ENCODE measurements around the gene SLC38A10. TPM values are rescaled to one million over a fixed set of nuclear protein-coding genes. Genes with fewer than 3 reads are reported as not detected.
A peak's percentile ranks its signal among the peaks of the same experiment; 100 is the strongest.

The SLC38A10 gene
- total and polyA plus RNA-seq, 2 donors from 2014 or later = 72.7 to 89.7 TPM

GRCh38 chr17:81313776-81314397 is 18.8 kb upstream of the SLC38A10 start:
- intact Hi-C loops (cut with DNase I) = no loop called here
- no peak overlapping the region for H3K4me3 ChIP-seq (ENCODE audit: low read length in 3 of 3)
- no peak overlapping the region for H3K9ac ChIP-seq (ENCODE audit: low read length in 3 of 3)
- no peak overlapping the region for H3K27ac ChIP-seq (ENCODE audit: low read depth in 2 of 2, low read length in 2 of 2)
- H3K4me1 ChIP-seq (ENCODE audit: control insufficient read depth in 2 of 3, insufficient read depth in 2 of 3, low read depth in 1 of 3, low read length in 3 of 3) = peaks cover 0 to 9% (median 6%) of the 10 kb centered on the region in 3 donors
- FAIRE-seq (no peak), DNase-seq (peak in 1 of 5 donors; percentile 70)
- no peaks in the 10 kb centered on the region for H3K36me3 ChIP-seq (ENCODE audit: control insufficient read depth in 2 of 3, insufficient read depth in 3 of 3, low read length in 3 of 3)
- H3K9me3 ChIP-seq (ENCODE audit: control insufficient read depth in 2 of 3, insufficient read depth in 1 of 3, low read length in 3 of 3) = no peaks in the 10 kb centered on the region
- no peak for TF ChIP-seq CTCF (IDR thresholded peaks at IDR 0.05; ENCODE audit: borderline replicate concordance, extremely low read depth, insufficient read depth)
- H3K27me3 ChIP-seq (ENCODE audit: control insufficient read depth, insufficient read depth, low read length) = no peaks in the 10 kb centered on the region

GRCh38 chr17:81312624-81313325 is 17.7 kb upstream of the SLC38A10 start:
- H3K27me3 ChIP-seq (ENCODE audit: control insufficient read depth, insufficient read depth, low read length) = no peaks in the 10 kb centered on the region
- H3K4me1 ChIP-seq (ENCODE audit: control insufficient read depth in 2 of 3, insufficient read depth in 2 of 3, low read depth in 1 of 3, low read length in 3 of 3) = peaks cover 0 to 9% (median 6%) of the 10 kb centered on the region in 3 donors
- H3K4me3 ChIP-seq (ENCODE audit: low read length in 3 of 3) = no peak overlapping the region
- no peaks in the 10 kb centered on the region for H3K36me3 ChIP-seq (ENCODE audit: control insufficient read depth in 2 of 3, insufficient read depth in 3 of 3, low read length in 3 of 3)
- H3K9ac ChIP-seq (ENCODE audit: low read length in 3 of 3) = no peak overlapping the region
- intact Hi-C loops (cut with DNase I) = no loop called here
- no peak overlapping the region for H3K27ac ChIP-seq (ENCODE audit: low read depth in 2 of 2, low read length in 2 of 2)
- H3K9me3 ChIP-seq (ENCODE audit: control insufficient read depth in 2 of 3, insufficient read depth in 1 of 3, low read length in 3 of 3) = no peaks in the 10 kb centered on the region
- FAIRE-seq (no peak), DNase-seq (no peak)
- no peak for TF ChIP-seq CTCF (IDR thresholded peaks at IDR 0.05; ENCODE audit: borderline replicate concordance, extremely low read depth, insufficient read depth)

DNA sequence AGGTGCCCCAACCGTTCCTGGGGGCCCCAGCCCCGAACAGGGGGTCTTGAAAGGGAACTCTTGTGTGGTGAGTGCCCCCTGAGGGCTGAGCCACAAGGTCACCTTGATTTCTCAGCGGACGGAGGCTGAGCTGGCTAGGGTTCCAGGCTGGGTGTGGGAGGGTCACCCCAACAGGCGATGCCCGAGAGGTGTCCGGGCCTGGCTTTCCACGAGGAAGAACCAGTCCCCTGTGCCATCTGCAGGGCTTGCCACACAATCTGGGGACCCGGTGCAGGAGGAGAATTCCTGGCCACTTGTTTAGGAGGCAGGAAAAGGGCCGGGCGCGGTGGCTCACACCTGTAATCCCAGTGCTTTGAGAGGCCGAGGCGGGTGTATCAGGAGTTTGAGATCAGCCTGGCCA is 16.8 kb upstream of the SLC38A10 start:
- DNase-seq = peak in 1 of 5 donors; percentile 55
- Histone ChIP-seq H3K4me3 (ENCODE audit: low read length in 3 of 3) (no peak overlapping the region), H3K27ac (ENCODE audit: low read depth in 2 of 2, low read length in 2 of 2) (no peak overlapping the region), H3K4me1 (ENCODE audit: control insufficient read depth in 2 of 3, insufficient read depth in 2 of 3, low read depth in 1 of 3, low read length in 3 of 3) (peaks cover 0 to 9% (median 6%) of the 10 kb centered on the region in 3 donors), H3K27me3 (ENCODE audit: control insufficient read depth, insufficient read depth, low read length) (no peaks in the 10 kb centered on the region), H3K9ac (ENCODE audit: low read length in 3 of 3) (no peak overlapping the region), H3K36me3 (ENCODE audit: control insufficient read depth in 2 of 3, insufficient read depth in 3 of 3, low read length in 3 of 3) (no peaks in the 10 kb centered on the region), H3K9me3 (ENCODE audit: control insufficient read depth in 2 of 3, insufficient read depth in 1 of 3, low read length in 3 of 3) (no peaks in the 10 kb centered on the region)
- intact Hi-C loops (cut with DNase I) = no loop called here
- no peak for FAIRE-seq
- TF ChIP-seq CTCF (IDR thresholded peaks at IDR 0.05; ENCODE audit: borderline replicate concordance, extremely low read depth, insufficient read depth) = no peak

All from kidney (tissue), 14 donors.